Sigmoid colon (tissue), 4 donors: Measurements from ENCODE around the gene KLHL30.

Experiments used
- CTCF ChIP-seq, 4 experiments: fragments of 450-650 bp in 3 of 4; fragments of 200-600 bp in 1 of 4; IDR thresholded peaks; one replicate each; pipeline ENCODE4 v1.5.1; 2016 to 2019; ENCODE audit warnings: antibody characterized with exemption in 4 of 4, mild to moderate bottlenecking in 3 of 4, moderate library complexity in 2 of 4
- EP300 ChIP-seq, 4 donors: sonication (generic); formaldehyde crosslinking; IDR thresholded peaks; one replicate each; pipeline ENCODE4 v1.6.1; 2017; ENCODE audit warnings: antibody characterized with exemption in 4 of 4
- POLR2A ChIP-seq, 2 donors: fragments of 450-650 bp; IDR thresholded peaks; one replicate each; pipeline ENCODE4 v1.6.1; 2016; ENCODE audit warnings: antibody characterized with exemption in 2 of 2, mild to moderate bottlenecking in 2 of 2, moderate library complexity in 2 of 2
- POLR2AphosphoS5 ChIP-seq, 4 donors: sonication (generic); formaldehyde crosslinking; IDR thresholded peaks; one replicate each; pipeline ENCODE4 v1.6.1; 2017; ENCODE audit warnings: antibody characterized with exemption in 4 of 4

GRCh38 chr2:238140721-238141540, 2.5 kb downstream of the KLHL30 start:
- no peak for TF ChIP-seq CTCF (IDR thresholded peaks at IDR 0.05)
- TF ChIP-seq POLR2A (IDR thresholded peaks at IDR 0.05) = no peak
- no peak for TF ChIP-seq EP300 (IDR thresholded peaks at IDR 0.05)
- TF ChIP-seq POLR2AphosphoS5 (IDR thresholded peaks at IDR 0.05) = no peak
